T-helper 2 cell treated with Interferon-gamma antibody and Interleukin-4, amounts not matched to agents 5 μg/mL and 100 μg/mL, for 36 hours (primary cell): ENCODE data around the gene CFAP53.

ENCODE experiments used
- DNase-seq: peaks from one replicate; pipeline ENCODE4 v3.0.0; 2021; ENCODE audit warnings: low spot score
- H3K27ac Mint-ChIP-seq: one replicate; pipeline ENCODE4 v1.8.0; 2021; ENCODE audit warnings: mild to moderate bottlenecking, mixed read lengths
- H3K27me3 Mint-ChIP-seq: one replicate; pipeline ENCODE4 v1.8.0; 2021; ENCODE audit warnings: low read depth, mixed read lengths
- H3K36me3 Mint-ChIP-seq: one replicate; pipeline ENCODE4 v1.8.0; 2021; ENCODE audit warnings: low read depth, mixed read lengths
- H3K4me1 Mint-ChIP-seq: one replicate; pipeline ENCODE4 v1.8.0; 2021; ENCODE audit warnings: low read depth, mixed read lengths
- H3K4me3 Mint-ChIP-seq: one replicate; pipeline ENCODE4 v1.8.0; 2022; ENCODE audit warnings: mild to moderate bottlenecking, moderate library complexity, mixed read lengths
- H3K9me3 Mint-ChIP-seq: one replicate; pipeline ENCODE4 v1.8.0; 2021; ENCODE audit warnings: mixed read lengths

The CFAP53 gene

GRCh38 chr18:50284255-50284885 lies 18.1 kb upstream of the CFAP53 start:
- H3K27ac Mint-ChIP-seq = peak overlapping the region; percentile 61
- no peaks in the 10 kb centered on the region for H3K9me3 Mint-ChIP-seq

GRCh38 chr18:50283469-50284209 lies 17.3 kb upstream of the CFAP53 start:
- H3K36me3 Mint-ChIP-seq = peaks cover 72% of the 10 kb centered on the region
- no peaks in the 10 kb centered on the region for H3K27me3 Mint-ChIP-seq
- H3K27ac Mint-ChIP-seq = peak overlapping the region; percentile 61
- DNase-seq = no peak
- peak overlapping the region; percentile 33 for H3K4me3 Mint-ChIP-seq
- H3K4me1 Mint-ChIP-seq = peaks cover 40% of the 10 kb centered on the region
- H3K9me3 Mint-ChIP-seq = no peaks in the 10 kb centered on the region

More at GRCh38 chr18:50284255-50284885, 18.1 kb upstream of the CFAP53 start:
- Mint-ChIP-seq H3K4me1 (peaks cover 37% of the 10 kb centered on the region), H3K27me3 (no peaks in the 10 kb centered on the region), H3K4me3 (peak overlapping the region; percentile 33), H3K36me3 (peaks cover 65% of the 10 kb centered on the region)
- no peak for DNase-seq

- Mint-ChIP-seq H3K9me3 (no peaks in the 10 kb centered on the region), H3K27ac (peak overlapping the region; percentile 7), H3K36me3 (peaks cover 75% of the 10 kb centered on the region), H3K4me1 (peaks cover 43% of the 10 kb centered on the region), H3K27me3 (no peaks in the 10 kb centered on the region), H3K4me3 (peak overlapping the region; percentile 90)
- no peak for DNase-seq
Measured at GRCh38 chr18:50282521-50283335, 16.4 kb upstream of the CFAP53 start.

- Mint-ChIP-seq H3K4me1 (peaks cover 42% of the 10 kb centered on the region), H3K36me3 (peaks cover 69% of the 10 kb centered on the region), H3K27ac (peak overlapping the region; percentile 95), H3K9me3 (no peaks in the 10 kb centered on the region), H3K27me3 (no peaks in the 10 kb centered on the region), H3K4me3 (peak overlapping the region; percentile 90)
- no peak for DNase-seq
Measured at GRCh38 chr18:50281972-50282520, 15.8 kb upstream of the CFAP53 start.

GRCh38 chr18:50281295-50281971 lies 15.1 kb upstream of the CFAP53 start, which contains the start of gene MBD1:
Gene MBD1 (minus strand): TSS chr18:50281523. CDS start chr18:50279992, 1,531 bp downstream.
- no peaks in the 10 kb centered on the region for H3K27me3 Mint-ChIP-seq
- H3K27ac Mint-ChIP-seq = peak within 1 kb of the TSS; percentile 95
- no peaks in the 10 kb centered on the region for H3K9me3 Mint-ChIP-seq
- H3K4me3 Mint-ChIP-seq = peak within 1 kb of the TSS; percentile 90
- DNase-seq = peak; percentile 97
- peaks cover 68% of the 10 kb centered on the region for H3K36me3 Mint-ChIP-seq
- H3K4me1 Mint-ChIP-seq = peaks cover 36% of the 10 kb centered on the region

GRCh38 chr18:50280707-50281294 lies 14.5 kb upstream of the CFAP53 start:
- DNase-seq = no peak
- Mint-ChIP-seq H3K36me3 (peaks cover 70% of the 10 kb centered on the region), H3K9me3 (no peaks in the 10 kb centered on the region), H3K27me3 (no peaks in the 10 kb centered on the region), H3K4me3 (peak overlapping the region; percentile 90), H3K4me1 (peaks cover 32% of the 10 kb centered on the region), H3K27ac (peak overlapping the region; percentile 95)

- H3K9me3 Mint-ChIP-seq = no peaks in the 10 kb centered on the region
- DNase-seq = no peak
- peaks cover 30% of the 10 kb centered on the region for H3K4me1 Mint-ChIP-seq
- peak overlapping the region; percentile 90 for H3K4me3 Mint-ChIP-seq
- H3K27me3 Mint-ChIP-seq = no peaks in the 10 kb centered on the region
- H3K36me3 Mint-ChIP-seq = peaks cover 70% of the 10 kb centered on the region
- peak overlapping the region; percentile 95 for H3K27ac Mint-ChIP-seq
Measured at GRCh38 chr18:50279752-50280151, 13.5 kb upstream of the CFAP53 start.

- Mint-ChIP-seq H3K36me3 (peaks cover 69% of the 10 kb centered on the region), H3K27ac (no peak overlapping the region), H3K4me1 (peaks cover 22% of the 10 kb centered on the region), H3K9me3 (no peaks in the 10 kb centered on the region), H3K27me3 (no peaks in the 10 kb centered on the region), H3K4me3 (no peak overlapping the region)
- DNase-seq = no peak
Measured at GRCh38 chr18:50277942-50278341, 11.6 kb upstream of the CFAP53 start.

- peaks cover 20% of the 10 kb centered on the region for H3K4me1 Mint-ChIP-seq
- H3K9me3 Mint-ChIP-seq = no peaks in the 10 kb centered on the region
- H3K36me3 Mint-ChIP-seq = peaks cover 70% of the 10 kb centered on the region
- DNase-seq = no peak
- H3K27me3 Mint-ChIP-seq = no peaks in the 10 kb centered on the region
- H3K4me3 Mint-ChIP-seq = no peak overlapping the region
- H3K27ac Mint-ChIP-seq = no peak overlapping the region
Measured at GRCh38 chr18:50276452-50276851, 10.2 kb upstream of the CFAP53 start.

GRCh38 chr18:50275503-50276036 lies 9.3 kb upstream of the CFAP53 start:
- H3K4me1 Mint-ChIP-seq = peaks cover 17% of the 10 kb centered on the region
- H3K4me3 Mint-ChIP-seq = no peak overlapping the region
- H3K9me3 Mint-ChIP-seq = no peaks in the 10 kb centered on the region
- no peaks in the 10 kb centered on the region for H3K27me3 Mint-ChIP-seq
- no peak for DNase-seq
- H3K27ac Mint-ChIP-seq = no peak overlapping the region
- H3K36me3 Mint-ChIP-seq = peaks cover 68% of the 10 kb centered on the region

GRCh38 chr18:50274941-50275340 lies 8.6 kb upstream of the CFAP53 start:
- H3K4me1 Mint-ChIP-seq = peaks cover 11% of the 10 kb centered on the region
- H3K9me3 Mint-ChIP-seq = no peaks in the 10 kb centered on the region
- no peak for DNase-seq
- H3K36me3 Mint-ChIP-seq = peaks cover 65% of the 10 kb centered on the region
- no peak overlapping the region for H3K4me3 Mint-ChIP-seq
- H3K27me3 Mint-ChIP-seq = no peaks in the 10 kb centered on the region
- H3K27ac Mint-ChIP-seq = no peak overlapping the region

- H3K9me3 Mint-ChIP-seq = no peaks in the 10 kb centered on the region
Measured at GRCh38 chr18:50274044-50274442, 7.7 kb upstream of the CFAP53 start.

More at GRCh38 chr18:50274044-50274442, 7.7 kb upstream of the CFAP53 start:
- Mint-ChIP-seq H3K27me3 (no peaks in the 10 kb centered on the region), H3K36me3 (peaks cover 67% of the 10 kb centered on the region), H3K27ac (no peak overlapping the region), H3K4me3 (no peak overlapping the region), H3K4me1 (peaks cover 7% of the 10 kb centered on the region)
- no peak for DNase-seq
